ENCODE results near the gene PPP1R3E. TPM values are rescaled to one million over a fixed set of nuclear protein-coding genes. Genes with fewer than 3 reads are reported as not detected.

Gene PPP1R3E
- total RNA-seq (2.6 TPM in 2 replicates), polyA plus RNA-seq (3.3 and 6.0 TPM in 2 replicates), polyA minus RNA-seq (ENCODE audit: low replicate concordance) (1.3 and 3.3 TPM in 2 replicates)
- 2.7 and 4.0 TPM in 2 replicates for polyA plus RNA-seq (2012)

GRCh38 chr14:23302290-23303225, at the start of gene PPP1R3E:
PPP1R3E (minus strand) TSS chr14:23302859; CDS start chr14:23302576, 283 bp downstream.
- no peak for TF ChIP-seq CTCF (conservative IDR thresholded peaks at IDR 0.05 in 1 of 2, IDR thresholded peaks at IDR 0.05 in 1 of 2; ENCODE audit: low read depth in 1 of 2, low read length in 2 of 2)
- TF ChIP-seq EZH2 (IDR thresholded peaks at IDR 0.05; ENCODE audit: low read length, missing control alignments): no peak
- peak within 1 kb of the TSS; percentile 91 for H2AFZ ChIP-seq (ENCODE audit: low read length)
- no peaks in the 10 kb centered on the region for H3K27me3 ChIP-seq (ENCODE audit: control insufficient read depth, insufficient read depth, low read length)
- peak within 1 kb of the TSS; percentile 93 for H3K4me2 ChIP-seq (ENCODE audit: extremely low read depth, insufficient read depth, low read length)
- H3K9me3 ChIP-seq (ENCODE audit: control insufficient read depth, insufficient read depth, low read depth, low read length): no peaks in the 10 kb centered on the region
- peaks cover 13% of the 10 kb centered on the region for H3K4me1 ChIP-seq (ENCODE audit: control insufficient read depth, extremely low read depth, insufficient read depth, low read length)
- peak within 1 kb of the TSS; percentile 84 for H3K9ac ChIP-seq (ENCODE audit: insufficient read depth, low read length)
- DNase-seq (ENCODE audit: low read depth in 2 of 2): peak; percentile 46 to 52
- no peaks in the 10 kb centered on the region for H4K20me1 ChIP-seq (ENCODE audit: control insufficient read depth, extremely low read depth, insufficient read depth, low read length)
- H3K36me3 ChIP-seq (ENCODE audit: control insufficient read depth, insufficient read depth, low read length): no peaks in the 10 kb centered on the region
- peak within 1 kb of the TSS; percentile 64 to 72 (median 68) for H3K4me3 ChIP-seq (replicated peaks in 1 of 4; ENCODE audit: control extremely low read depth in 1 of 4, insufficient read depth in 1 of 4, low read depth in 3 of 4, low read length in 4 of 4)
- peaks cover 10% of the 10 kb centered on the region for H3K79me2 ChIP-seq (ENCODE audit: control insufficient read depth, insufficient read depth, low read length)
- H3K27ac ChIP-seq (ENCODE audit: insufficient read depth, low read length): peak within 1 kb of the TSS; percentile 85

GRCh38 chr14:23351681-23352505, 49.2 kb upstream of the PPP1R3E start:
- TF ChIP-seq EZH2 (IDR thresholded peaks at IDR 0.05; ENCODE audit: low read length, missing control alignments) (peak; percentile 19), CTCF (conservative IDR thresholded peaks at IDR 0.05 in 1 of 2, IDR thresholded peaks at IDR 0.05 in 1 of 2; ENCODE audit: low read depth in 1 of 2, low read length in 2 of 2) (no peak)
- peak overlapping the region; percentile 41 for H3K9ac ChIP-seq (ENCODE audit: insufficient read depth, low read length)
- H3K4me1 ChIP-seq (ENCODE audit: control insufficient read depth, extremely low read depth, insufficient read depth, low read length): no peaks in the 10 kb centered on the region
- no peak overlapping the region for H3K27ac ChIP-seq (ENCODE audit: insufficient read depth, low read length)
- H3K4me3 ChIP-seq (replicated peaks in 1 of 4; ENCODE audit: control extremely low read depth in 1 of 4, insufficient read depth in 1 of 4, low read depth in 3 of 4, low read length in 4 of 4): peak overlapping the region; percentile 48 to 74 (median 58)
- H3K9me3 ChIP-seq (ENCODE audit: control insufficient read depth, insufficient read depth, low read depth, low read length): no peaks in the 10 kb centered on the region
- H3K79me2 ChIP-seq (ENCODE audit: control insufficient read depth, insufficient read depth, low read length): no peaks in the 10 kb centered on the region
- peak overlapping the region; percentile 60 for H2AFZ ChIP-seq (ENCODE audit: low read length)
- H3K27me3 ChIP-seq (ENCODE audit: control insufficient read depth, insufficient read depth, low read length): peaks cover 2% of the 10 kb centered on the region
- H3K36me3 ChIP-seq (ENCODE audit: control insufficient read depth, insufficient read depth, low read length): no peaks in the 10 kb centered on the region
- peak in 1 of 2 donors; percentile 12 for DNase-seq (ENCODE audit: low read depth in 2 of 2)
- peak overlapping the region; percentile 75 for H3K4me2 ChIP-seq (ENCODE audit: extremely low read depth, insufficient read depth, low read length)
- H4K20me1 ChIP-seq (ENCODE audit: control insufficient read depth, extremely low read depth, insufficient read depth, low read length): no peaks in the 10 kb centered on the region

Measured in fibroblast of lung (primary cell).